Mucosa of descending colon (tissue), 3 donors: ENCODE data around the gene CPT1A. TPM values are rescaled to one million over a fixed set of nuclear protein-coding genes. Genes with fewer than 3 reads are reported as not detected.

ENCODE experiments used
- ATAC-seq: fragments of 200-7000 bp; cut with Tn5 transposase; one replicate; pipeline ENCODE4 v1.9.1; 2020; ENCODE audit warnings: mild to moderate bottlenecking, moderate library complexity
- DNase-seq, 3 donors: peaks; one replicate each; pipeline ENCODE4 v3.0.0-alpha.2; 2020
- H3K36me3 ChIP-seq: fragments of 200-600 bp; one replicate; pipeline ENCODE4 v1.8.0; 2021; ENCODE audit warnings: low read depth, mild to moderate bottlenecking
- H3K4me1 ChIP-seq: fragments of 200-600 bp; one replicate; pipeline ENCODE4 v1.8.0; 2021; ENCODE audit warnings: low read depth, mild to moderate bottlenecking
- H3K4me3 ChIP-seq: fragments of 200-600 bp; one replicate; pipeline ENCODE4 v1.8.0; 2021; ENCODE audit warnings: mild to moderate bottlenecking
- H3K9me3 ChIP-seq: fragments of 200-600 bp; one replicate; pipeline ENCODE4 v1.8.0; 2021; ENCODE audit warnings: mild to moderate bottlenecking
- CTCF ChIP-seq: fragments of 200-600 bp; IDR thresholded peaks from one replicate; pipeline ENCODE4 v1.8.0; 2022; ENCODE audit warnings: antibody characterized with exemption, mild to moderate bottlenecking
- intact Hi-C, 2 donors: fragments of 100-400 bp; cut with DNase I in 1 of 2; cut with micrococcal nuclease in 1 of 2; formaldehyde crosslinking; loops; one replicate each; pipeline versions ENCODE4 v1.11.0 to v1.11.1; 2022; cut with DNase I, micrococcal nuclease
- total RNA-seq, 3 donors: library from RNA; stranded (reverse); fragmentation: NEBNext Ultra II Directional in 2 of 3; extraction: Animal tissue kit (Norgen Biotek cat#: 25700) in 2 of 3; gene quantifications; one replicate each; pipeline versions ENCODE4 v1.2.1 to v1.2.4, GENCODE V29; 2021 to 2023
- donor health status: DM: no; HTN: no; CAD: no; lungs with moderate emphysema.
- donor health status: DM: no; HTN: no; CAD: no.
- donor health status: DM: no; HTN: yes; CAD: no.

Gene CPT1A
- total RNA-seq, 3 donors from 2014 or later, result 130 to 191 (median 144) TPM

DNA sequence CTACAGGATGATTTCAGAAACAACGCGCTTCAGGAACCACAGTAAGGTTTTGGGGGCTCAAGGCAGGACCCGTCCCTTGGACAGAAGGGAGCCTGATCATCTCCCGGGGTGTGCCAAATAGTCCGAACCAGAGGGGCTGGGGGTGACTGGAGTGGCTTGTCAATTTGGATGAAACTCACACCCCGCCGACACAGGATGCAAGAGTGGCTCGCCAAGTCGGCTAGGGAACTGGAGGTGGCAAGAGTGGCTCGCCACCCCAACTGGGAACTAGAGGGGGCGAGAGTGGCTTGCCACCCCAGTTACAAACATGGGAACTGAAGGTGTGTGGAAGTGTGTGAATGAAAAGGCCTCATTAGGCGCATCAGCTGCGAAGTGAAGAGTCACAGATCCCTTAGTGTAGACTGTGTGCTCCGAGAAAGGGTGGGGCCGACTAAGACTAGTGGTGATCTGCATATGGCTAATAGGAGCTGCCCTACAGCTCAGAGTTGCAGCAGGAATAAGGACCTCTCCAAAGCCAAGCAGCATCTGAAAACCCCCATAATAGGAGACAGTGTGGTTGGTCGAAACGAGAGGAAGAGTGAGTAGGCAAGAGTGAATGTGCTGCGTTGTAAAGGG lies 26.6 kb upstream of the CPT1A start:
- H3K4me3 ChIP-seq, result no peak overlapping the region
- no peak for TF ChIP-seq CTCF
- ATAC-seq, result no peak
- peak in 1 of 3 donors; percentile 15 for DNase-seq
- no peaks in the 10 kb centered on the region for H3K4me1 ChIP-seq
- peaks cover 3% of the 10 kb centered on the region for H3K9me3 ChIP-seq
- H3K36me3 ChIP-seq, result no peaks in the 10 kb centered on the region
- intact Hi-C loops, result no loop called here

DNA sequence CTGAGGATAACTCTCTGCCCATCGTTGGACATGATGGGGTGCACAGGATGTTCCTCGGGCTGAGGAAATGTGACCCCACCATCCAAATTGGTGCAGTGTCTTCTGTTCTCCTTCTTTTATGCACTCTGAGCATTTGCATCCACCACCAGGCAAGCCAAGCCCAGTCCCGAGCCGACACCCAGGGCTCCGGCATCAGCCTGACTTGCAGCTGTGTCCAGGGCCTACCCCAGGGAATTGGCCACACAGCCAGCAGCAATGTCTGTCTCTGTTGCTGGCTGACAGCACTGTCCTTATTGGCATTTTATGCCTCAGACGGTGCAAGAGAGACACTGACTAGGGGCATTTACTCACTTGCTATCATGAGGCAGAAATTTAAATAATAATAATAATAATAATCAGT lies 25.4 kb upstream of the CPT1A start:
- ATAC-seq (no peak), DNase-seq (peak in 1 of 3 donors; percentile 29)
- TF ChIP-seq CTCF, result no peak
- Histone ChIP-seq H3K36me3 (no peaks in the 10 kb centered on the region), H3K9me3 (peaks cover 3% of the 10 kb centered on the region), H3K4me3 (no peak overlapping the region), H3K4me1 (no peaks in the 10 kb centered on the region)
- intact Hi-C loops, result no loop called here

GRCh38 chr11:68865241-68865640 lies 23.5 kb upstream of the CPT1A start:
- peak in 1 of 3 donors; percentile 41 for DNase-seq
- Histone ChIP-seq H3K36me3 (no peaks in the 10 kb centered on the region), H3K4me3 (no peak overlapping the region), H3K9me3 (peaks cover 3% of the 10 kb centered on the region), H3K4me1 (no peaks in the 10 kb centered on the region)
- intact Hi-C loops, result no loop called here
- TF ChIP-seq CTCF, result no peak
- no peak for ATAC-seq

DNA sequence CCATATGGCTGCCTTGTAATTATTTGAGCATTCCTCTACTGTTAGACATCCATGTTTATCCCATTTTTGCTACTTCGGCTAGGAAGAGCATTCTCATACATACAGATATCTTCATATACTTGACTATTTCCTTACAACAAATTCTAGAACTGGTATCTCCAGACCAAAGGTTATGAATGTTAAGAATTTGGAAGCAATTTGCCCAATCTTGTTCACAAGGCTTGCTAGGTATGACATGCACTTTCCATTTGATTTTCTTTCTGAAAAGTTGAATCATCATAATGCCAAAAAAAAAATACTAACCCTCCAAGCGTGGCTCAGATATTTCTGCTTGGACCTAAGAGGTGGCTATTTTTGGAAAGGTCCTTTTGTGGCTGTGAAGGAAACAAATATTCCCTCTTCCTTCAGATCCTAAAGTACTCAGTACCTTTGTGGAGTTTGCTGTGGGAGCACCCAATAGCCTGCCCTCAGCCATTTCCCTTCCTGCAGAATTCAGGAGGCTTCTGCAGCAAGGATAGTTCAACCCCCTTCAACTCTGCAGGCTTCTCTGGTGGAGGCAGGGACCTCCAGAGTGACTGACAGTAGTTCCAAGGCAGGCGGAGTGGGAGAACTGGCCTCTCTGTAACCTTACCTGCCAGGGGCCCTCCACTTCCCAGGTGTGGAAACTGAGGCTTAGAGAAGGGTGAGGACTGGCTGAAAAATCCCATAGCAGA lies 22.0 kb upstream of the CPT1A start:
- H3K4me3 ChIP-seq, result no peak overlapping the region
- TF ChIP-seq CTCF, result no peak

GRCh38 chr11:68862421-68862820 lies 20.7 kb upstream of the CPT1A start:
- peaks cover 3% of the 10 kb centered on the region for H3K9me3 ChIP-seq
- peak in 1 of 3 donors; percentile 8 for DNase-seq
- ATAC-seq, result no peak
- H3K4me3 ChIP-seq, result no peak overlapping the region
- no peak for TF ChIP-seq CTCF
- peaks cover 5% of the 10 kb centered on the region for H3K4me1 ChIP-seq
- H3K36me3 ChIP-seq, result no peaks in the 10 kb centered on the region
- intact Hi-C loops, result no loop called here

More for the DNA sequence above, 22.0 kb upstream of the CPT1A start:
- peaks cover 3% of the 10 kb centered on the region for H3K9me3 ChIP-seq
- no peaks in the 10 kb centered on the region for H3K4me1 ChIP-seq
- intact Hi-C loops, result no loop called here
- H3K36me3 ChIP-seq, result no peaks in the 10 kb centered on the region
- no peak for ATAC-seq
- peak in 1 of 3 donors; percentile 3 for DNase-seq
